PFSK-1 (cell line): ENCODE results near the gene MRPL10.

Source experiments
- FOXP2 ChIP-seq: optimal IDR thresholded peaks from 2 replicates; pipeline ENCODE3; 2011; ENCODE audit warnings: borderline replicate concordance, control low read depth, inconsistent platforms; ENCODE audit not compliant: insufficient read depth; ENCODE audit errors: extremely low read length, extremely low read depth
- POLR2AphosphoS5 ChIP-seq: IDR thresholded peaks from 2 replicates; pipeline ENCODE4 v1.6.1; 2012; ENCODE audit warnings: low read depth, mild to moderate bottlenecking, control low read depth, low read length, moderate library complexity
- SIN3A ChIP-seq: IDR thresholded peaks from 2 replicates; pipeline ENCODE4 v1.6.1; 2012; ENCODE audit warnings: mild to moderate bottlenecking, low read length, moderate library complexity, borderline replicate concordance; ENCODE audit not compliant: insufficient read depth
- TAF1 ChIP-seq: IDR thresholded peaks from 2 replicates; pipeline ENCODE4 v1.6.1; 2012; ENCODE audit warnings: low read length, control low read depth, borderline replicate concordance; ENCODE audit not compliant: insufficient read depth
- TF ChIP-seq, protein P1 (sequence below), 2 experiments: IDR thresholded peaks; 2 replicates each; pipeline versions ENCODE4 v1.6.1 to v1.8.0; 2011 to 2012; ENCODE audit warnings: low read depth in 2 of 2, low read length in 2 of 2, control low read depth in 1 of 2, inconsistent platforms in 1 of 2, mild to moderate bottlenecking in 1 of 2, moderate library complexity in 1 of 2; ENCODE audit not compliant: insufficient read depth in 1 of 2

MRPL10 gene

DNA sequence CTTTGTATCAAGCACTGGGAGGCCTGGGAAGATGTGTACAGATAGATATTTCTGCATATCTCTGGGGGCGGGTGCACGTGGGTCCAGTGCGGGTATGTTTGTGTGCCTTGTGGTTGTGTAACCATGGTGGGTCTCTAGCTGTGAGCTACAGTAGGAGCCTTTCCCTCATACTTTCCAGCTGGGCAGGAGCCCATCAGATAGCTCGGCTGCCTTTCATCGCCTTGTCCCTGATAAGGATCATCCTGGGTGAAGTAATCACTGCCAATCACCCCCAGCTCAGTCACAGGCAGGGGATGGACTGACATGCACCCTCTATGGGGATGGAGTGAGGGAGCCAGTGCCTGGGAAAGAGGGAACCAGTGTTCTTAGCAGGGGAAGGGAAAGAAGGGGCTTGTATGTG lies 12.9 kb upstream of the MRPL10 start:
- TF ChIP-seq, protein P1, sequence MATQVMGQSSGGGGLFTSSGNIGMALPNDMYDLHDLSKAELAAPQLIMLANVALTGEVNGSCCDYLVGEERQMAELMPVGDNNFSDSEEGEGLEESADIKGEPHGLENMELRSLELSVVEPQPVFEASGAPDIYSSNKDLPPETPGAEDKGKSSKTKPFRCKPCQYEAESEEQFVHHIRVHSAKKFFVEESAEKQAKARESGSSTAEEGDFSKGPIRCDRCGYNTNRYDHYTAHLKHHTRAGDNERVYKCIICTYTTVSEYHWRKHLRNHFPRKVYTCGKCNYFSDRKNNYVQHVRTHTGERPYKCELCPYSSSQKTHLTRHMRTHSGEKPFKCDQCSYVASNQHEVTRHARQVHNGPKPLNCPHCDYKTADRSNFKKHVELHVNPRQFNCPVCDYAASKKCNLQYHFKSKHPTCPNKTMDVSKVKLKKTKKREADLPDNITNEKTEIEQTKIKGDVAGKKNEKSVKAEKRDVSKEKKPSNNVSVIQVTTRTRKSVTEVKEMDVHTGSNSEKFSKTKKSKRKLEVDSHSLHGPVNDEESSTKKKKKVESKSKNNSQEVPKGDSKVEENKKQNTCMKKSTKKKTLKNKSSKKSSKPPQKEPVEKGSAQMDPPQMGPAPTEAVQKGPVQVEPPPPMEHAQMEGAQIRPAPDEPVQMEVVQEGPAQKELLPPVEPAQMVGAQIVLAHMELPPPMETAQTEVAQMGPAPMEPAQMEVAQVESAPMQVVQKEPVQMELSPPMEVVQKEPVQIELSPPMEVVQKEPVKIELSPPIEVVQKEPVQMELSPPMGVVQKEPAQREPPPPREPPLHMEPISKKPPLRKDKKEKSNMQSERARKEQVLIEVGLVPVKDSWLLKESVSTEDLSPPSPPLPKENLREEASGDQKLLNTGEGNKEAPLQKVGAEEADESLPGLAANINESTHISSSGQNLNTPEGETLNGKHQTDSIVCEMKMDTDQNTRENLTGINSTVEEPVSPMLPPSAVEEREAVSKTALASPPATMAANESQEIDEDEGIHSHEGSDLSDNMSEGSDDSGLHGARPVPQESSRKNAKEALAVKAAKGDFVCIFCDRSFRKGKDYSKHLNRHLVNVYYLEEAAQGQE (IDR thresholded peaks at IDR 0.05; ENCODE audit: insufficient read depth in 1 of 2, low read depth in 2 of 2, low read length in 2 of 2): no peak
- TF ChIP-seq POLR2AphosphoS5 (no peak), FOXP2 (no peak), TAF1 (no peak), SIN3A (no peak)

DNA sequence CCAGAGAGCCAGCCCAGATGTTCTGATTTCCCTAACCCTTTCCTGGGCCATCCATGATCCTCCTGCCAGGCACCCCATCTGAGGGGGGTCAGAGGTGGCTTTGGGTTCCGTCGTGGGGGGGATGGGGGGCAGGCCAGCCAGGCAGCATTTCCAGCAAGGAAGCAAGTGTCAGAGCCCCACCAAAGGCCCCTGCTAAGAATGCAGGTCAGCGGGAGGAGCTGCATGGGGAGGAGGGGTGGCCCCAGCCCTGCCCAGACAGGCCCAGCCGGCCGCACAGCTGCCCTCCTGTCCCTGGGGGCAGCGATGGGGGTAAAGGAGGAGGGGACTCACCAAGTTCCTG lies 12.0 kb upstream of the MRPL10 start:
- no peak for TF ChIP-seq TAF1
- no peak for TF ChIP-seq SIN3A
- no peak for TF ChIP-seq FOXP2
- TF ChIP-seq, protein P1 (IDR thresholded peaks at IDR 0.05; ENCODE audit: insufficient read depth in 1 of 2, low read depth in 2 of 2, low read length in 2 of 2): no peak

DNA sequence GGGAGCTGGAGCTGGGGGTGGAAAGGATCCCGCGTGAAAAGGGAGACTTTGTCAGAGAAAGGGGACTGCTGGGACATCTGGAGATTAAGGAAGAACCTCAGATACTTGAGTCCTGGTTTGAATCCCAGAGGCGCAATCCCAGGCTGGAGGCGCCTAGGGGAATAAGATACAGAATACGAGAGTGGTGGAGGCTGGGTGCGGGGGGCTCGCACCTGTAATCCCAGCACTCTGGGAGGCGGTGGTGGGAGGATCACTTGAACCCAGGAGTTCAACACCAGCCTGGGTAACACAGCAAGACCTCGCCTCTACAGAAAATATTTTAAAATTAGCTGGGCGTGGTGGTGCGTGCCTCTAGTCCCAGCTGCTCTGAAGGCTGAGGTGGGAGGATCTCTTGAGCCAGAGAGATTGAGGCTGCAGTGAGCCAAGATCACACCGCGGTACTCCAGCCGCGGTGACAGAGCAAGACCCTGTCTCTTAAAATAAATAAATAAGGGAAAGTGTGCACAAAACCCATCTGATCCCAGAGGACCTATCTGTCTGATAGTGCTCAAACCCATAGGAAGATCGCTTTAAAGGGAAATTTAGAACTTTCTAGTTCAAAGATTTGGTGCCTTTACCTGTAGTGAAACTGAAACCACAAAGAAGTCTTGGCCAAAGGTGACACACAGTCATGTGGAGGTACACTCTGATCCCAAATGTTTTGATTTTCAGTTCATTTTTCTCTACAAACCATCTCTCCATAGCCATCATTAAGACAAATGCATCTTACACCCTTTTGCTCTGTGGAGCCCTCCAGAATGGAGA lies 10.3 kb upstream of the MRPL10 start:
- TF ChIP-seq FOXP2 (no peak), TAF1 (no peak), POLR2AphosphoS5 (no peak), SIN3A (no peak)
- TF ChIP-seq, protein P1 (IDR thresholded peaks at IDR 0.05; ENCODE audit: insufficient read depth in 1 of 2, low read depth in 2 of 2, low read length in 2 of 2): no peak

DNA sequence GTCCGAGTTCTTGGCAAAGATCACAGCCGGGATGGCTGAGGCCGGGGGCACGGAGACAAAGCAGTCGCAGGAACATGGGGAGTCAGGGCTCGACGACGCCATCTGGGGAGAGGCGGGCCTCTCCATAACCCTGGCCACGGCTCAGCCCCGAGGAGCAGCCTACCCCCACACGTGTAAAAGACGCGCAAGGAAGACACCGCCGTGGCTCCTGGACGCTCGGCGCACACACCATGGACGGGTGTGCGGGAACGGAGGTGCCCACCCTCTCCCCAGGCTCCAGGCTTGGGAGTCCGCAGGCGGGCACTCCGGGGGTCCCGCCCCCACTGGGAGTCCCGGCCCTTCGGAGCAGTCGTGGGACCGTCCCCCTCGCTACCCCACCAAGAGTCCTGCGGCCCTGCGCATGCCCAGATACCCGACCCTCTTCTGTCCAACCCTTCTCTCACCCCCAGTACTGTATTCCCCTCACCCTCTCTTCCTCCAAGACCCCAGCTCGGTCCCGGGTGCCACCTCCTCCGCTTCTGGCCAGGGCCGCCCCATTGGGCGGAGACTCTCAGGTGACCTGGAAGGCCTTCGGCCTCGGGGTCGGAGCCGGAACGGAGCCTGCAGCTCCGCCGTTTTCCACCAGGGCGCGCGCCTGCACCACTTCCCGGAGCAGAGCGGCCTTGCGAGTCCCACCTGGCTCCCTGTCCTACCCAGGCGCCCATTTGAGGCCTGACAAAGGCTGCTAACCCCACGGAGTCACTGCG lies 9.6 kb upstream of the MRPL10 start, which contains the start of gene SCRN2:
SCRN2 (minus strand) TSS at position 532 of the 746 bp plus-strand sequence; CDS start at position 102, 430 bp downstream.
- TF ChIP-seq SIN3A: no peak
- TF ChIP-seq POLR2AphosphoS5: peak; percentile 60
- peak; percentile 41 for TF ChIP-seq FOXP2
- TF ChIP-seq, protein P1 (IDR thresholded peaks at IDR 0.05; ENCODE audit: insufficient read depth in 1 of 2, low read depth in 2 of 2, low read length in 2 of 2): no peak
- TF ChIP-seq TAF1: no peak
